ENCODE measurements around the gene DGCR2. TPM values are rescaled to one million over a fixed set of nuclear protein-coding genes. Genes with fewer than 3 reads are reported as not detected.
A peak's percentile ranks its signal among the peaks of the same experiment; 100 is the strongest.
"Not testable (repeated sequence)": the region's sequence is repeated elsewhere in the genome, so short reads cannot be mapped to it uniquely, and the experiment has no call there.

DGCR2 gene
- total RNA-seq, 1 experiment from 2014 or later: 29.3 TPM

- Histone ChIP-seq H3K27ac (peak overlapping the region; percentile 68), H3K4me3 (no peak overlapping the region), H3K36me3 (peaks cover 4% of the 10 kb centered on the region), H3K27me3 (no peaks in the 10 kb centered on the region), H3K4me1 (peaks cover 13% of the 10 kb centered on the region), H3K9me3 (replicated peaks) (no peaks in the 10 kb centered on the region)
- no peak for DNase-seq
Observed at GRCh38 chr22:19097518-19097917, 24.7 kb downstream of the DGCR2 start.

- DNase-seq: no peak
- Histone ChIP-seq H3K27me3 (no peaks in the 10 kb centered on the region), H3K9me3 (replicated peaks) (no peaks in the 10 kb centered on the region), H3K4me1 (peaks cover 13% of the 10 kb centered on the region), H3K4me3 (no peak overlapping the region), H3K36me3 (peaks cover 4% of the 10 kb centered on the region), H3K27ac (no peak overlapping the region)
Observed at GRCh38 chr22:19096555-19096954, 25.7 kb downstream of the DGCR2 start.

- no peak overlapping the region for H3K4me3 ChIP-seq
- H3K9me3 ChIP-seq (replicated peaks): no peaks in the 10 kb centered on the region
- DNase-seq: no peak
- no peaks in the 10 kb centered on the region for H3K27me3 ChIP-seq
- peaks cover 13% of the 10 kb centered on the region for H3K4me1 ChIP-seq
- no peak overlapping the region for H3K27ac ChIP-seq
- H3K36me3 ChIP-seq: peaks cover 4% of the 10 kb centered on the region
Observed at GRCh38 chr22:19094393-19094997, 27.7 kb downstream of the DGCR2 start.

- no peak for DNase-seq
- H3K27me3 ChIP-seq: no peaks in the 10 kb centered on the region
- no peaks in the 10 kb centered on the region for H3K9me3 ChIP-seq (replicated peaks)
- peaks cover 1% of the 10 kb centered on the region; the same call in 1 of the 2 replicates for H3K4me1 ChIP-seq
- H3K36me3 ChIP-seq: peaks cover 4% of the 10 kb centered on the region
- no peak overlapping the region for H3K27ac ChIP-seq
- no peak overlapping the region for H3K4me3 ChIP-seq
Observed at GRCh38 chr22:19092725-19093124, 29.5 kb downstream of the DGCR2 start.

- Histone ChIP-seq H3K36me3 (peaks cover 4% of the 10 kb centered on the region; the same call in 1 of the 2 replicates), H3K4me1 (peaks cover 9% of the 10 kb centered on the region), H3K27ac (no peak overlapping the region), H3K27me3 (no peaks in the 10 kb centered on the region), H3K9me3 (replicated peaks) (no peaks in the 10 kb centered on the region), H3K4me3 (no peak overlapping the region)
- no peak for DNase-seq
Observed at GRCh38 chr22:19090586-19091127, 31.6 kb downstream of the DGCR2 start.

- Histone ChIP-seq H3K27ac (no peak overlapping the region), H3K9me3 (replicated peaks) (no peaks in the 10 kb centered on the region), H3K36me3 (peaks cover 4% of the 10 kb centered on the region; the same call in 1 of the 2 replicates), H3K4me1 (peaks cover 14% of the 10 kb centered on the region), H3K4me3 (no peak overlapping the region), H3K27me3 (no peaks in the 10 kb centered on the region)
- no peak for DNase-seq
Observed at GRCh38 chr22:19090183-19090582, 32.0 kb downstream of the DGCR2 start.

- Histone ChIP-seq H3K4me3 (no peak overlapping the region), H3K27ac (no peak overlapping the region), H3K4me1 (peaks cover 15% of the 10 kb centered on the region), H3K27me3 (no peaks in the 10 kb centered on the region), H3K36me3 (no peaks in the 10 kb centered on the region), H3K9me3 (replicated peaks) (no peaks in the 10 kb centered on the region)
- DNase-seq: no peak
Observed at GRCh38 chr22:19088866-19089595, 33.2 kb downstream of the DGCR2 start.

DNA sequence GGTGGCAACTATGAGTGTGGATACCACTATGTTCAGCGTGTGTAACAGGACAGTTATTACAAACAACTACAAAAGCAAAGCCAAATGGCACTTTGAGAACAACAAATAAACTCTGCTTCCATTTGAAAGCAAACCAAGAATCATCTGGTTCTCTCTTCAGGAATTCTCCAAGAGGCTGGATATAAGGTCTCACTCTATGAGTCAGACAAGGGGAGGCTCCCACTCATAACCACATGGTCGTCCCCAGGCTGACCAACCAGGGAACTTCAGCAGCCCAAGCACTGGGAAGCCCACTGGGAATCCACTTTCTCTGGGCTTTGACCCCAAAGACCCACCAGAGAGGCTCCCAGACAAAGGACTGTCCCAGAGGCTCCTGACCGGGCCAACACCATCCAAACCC is 35.3 kb downstream of the DGCR2 start:
- peaks cover 15% of the 10 kb centered on the region for H3K4me1 ChIP-seq
- DNase-seq: no peak
- H3K27ac ChIP-seq: no peak overlapping the region
- no peaks in the 10 kb centered on the region; the same call in 1 of the 2 replicates for H3K36me3 ChIP-seq
- no peak overlapping the region for H3K4me3 ChIP-seq
- H3K9me3 ChIP-seq (replicated peaks): no peaks in the 10 kb centered on the region
- no peaks in the 10 kb centered on the region for H3K27me3 ChIP-seq

- no peak for DNase-seq
- Histone ChIP-seq H3K9me3 (replicated peaks) (no peaks in the 10 kb centered on the region), H3K4me3 (no peak overlapping the region), H3K36me3 (no peaks in the 10 kb centered on the region; the same call in 1 of the 2 replicates), H3K27me3 (no peaks in the 10 kb centered on the region), H3K27ac (no peak overlapping the region), H3K4me1 (peaks cover 15% of the 10 kb centered on the region)
Observed at GRCh38 chr22:19086417-19086816, 35.8 kb downstream of the DGCR2 start.

DNA sequence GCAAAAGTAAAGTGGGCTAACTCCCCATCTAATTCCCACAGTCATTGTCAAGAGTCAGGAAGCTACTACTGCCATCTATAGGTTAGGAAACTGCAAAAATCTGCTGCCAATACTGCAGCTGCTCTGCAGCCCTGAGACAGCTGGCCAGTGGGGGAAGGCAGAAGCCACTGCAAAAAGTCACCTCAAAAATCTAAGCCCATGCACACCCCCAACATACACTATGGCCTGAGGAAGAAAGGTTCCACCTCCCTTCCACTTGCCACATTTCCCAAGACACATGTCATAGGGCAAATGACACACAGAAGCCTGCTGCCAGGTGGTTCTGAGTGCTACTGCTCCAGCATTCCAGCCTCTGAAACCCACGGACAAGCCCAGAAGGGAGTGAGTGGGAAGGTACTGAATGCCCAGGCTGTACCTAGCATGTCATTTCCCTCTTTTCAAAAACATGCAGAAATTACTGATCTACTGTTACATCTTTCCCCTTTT is 36.9 kb downstream of the DGCR2 start:
- H3K9me3 ChIP-seq (replicated peaks): no peaks in the 10 kb centered on the region
- H3K27me3 ChIP-seq: no peaks in the 10 kb centered on the region
- peak; percentile 51 to 72 for DNase-seq
- peaks cover 15% of the 10 kb centered on the region for H3K4me1 ChIP-seq
- no peaks in the 10 kb centered on the region; the same call in 1 of the 2 replicates for H3K36me3 ChIP-seq
- peak overlapping the region; percentile 4 for H3K27ac ChIP-seq
- H3K4me3 ChIP-seq: no peak overlapping the region

DNA sequence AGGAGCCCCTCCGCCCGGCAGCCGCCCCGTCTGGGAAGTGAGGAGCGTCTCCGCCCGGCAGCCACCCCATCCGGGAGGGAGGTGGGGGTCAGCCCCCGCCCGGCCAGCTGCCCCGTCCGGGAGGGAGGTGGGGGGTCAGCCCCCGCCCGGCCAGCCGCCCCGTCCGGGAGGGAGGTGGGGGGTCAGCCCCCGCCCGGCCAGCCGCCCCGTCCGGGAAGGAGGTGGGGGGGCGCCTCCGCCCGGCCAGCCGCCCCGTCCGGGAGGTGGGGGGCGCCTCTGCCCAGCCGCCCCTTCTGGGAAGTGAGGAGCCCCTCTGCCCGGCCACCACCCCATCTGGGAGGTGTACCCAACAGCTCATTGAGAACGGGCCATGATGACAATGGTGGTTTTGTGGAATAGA is 37.6 kb downstream of the DGCR2 start:
- H3K27me3 ChIP-seq; H3K9me3 ChIP-seq (replicated peaks); H3K36me3 ChIP-seq; H3K4me3 ChIP-seq; DNase-seq; H3K27ac ChIP-seq: not testable (repeated sequence)
- H3K4me1 ChIP-seq: peaks cover 15% of the 10 kb centered on the region

DNA sequence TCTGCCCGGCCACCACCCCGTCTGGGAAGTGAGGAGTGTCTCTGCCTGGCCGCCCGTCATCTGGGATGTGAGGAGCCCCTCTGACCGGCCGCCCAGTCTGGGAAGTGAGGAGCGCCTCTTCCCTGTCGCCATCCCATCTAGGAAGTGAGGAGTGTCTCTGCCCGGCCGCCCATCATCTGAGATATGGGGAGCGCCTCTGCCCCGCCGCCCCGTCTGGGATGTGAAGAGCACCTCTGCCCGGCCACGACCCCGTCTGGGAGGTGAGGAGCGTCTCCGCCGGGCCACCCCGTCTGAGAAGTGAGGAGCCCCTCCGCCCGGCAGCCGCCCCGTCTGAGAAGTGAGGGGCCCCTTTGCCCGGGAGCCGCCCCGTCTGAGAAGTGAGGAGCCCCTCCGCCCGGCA is 38.1 kb downstream of the DGCR2 start:
- not testable (repeated sequence) for H3K4me3 ChIP-seq; H3K27ac ChIP-seq; H3K9me3 ChIP-seq (replicated peaks); H3K27me3 ChIP-seq; H3K36me3 ChIP-seq; DNase-seq
- H3K4me1 ChIP-seq: peaks cover 15% of the 10 kb centered on the region

DNA sequence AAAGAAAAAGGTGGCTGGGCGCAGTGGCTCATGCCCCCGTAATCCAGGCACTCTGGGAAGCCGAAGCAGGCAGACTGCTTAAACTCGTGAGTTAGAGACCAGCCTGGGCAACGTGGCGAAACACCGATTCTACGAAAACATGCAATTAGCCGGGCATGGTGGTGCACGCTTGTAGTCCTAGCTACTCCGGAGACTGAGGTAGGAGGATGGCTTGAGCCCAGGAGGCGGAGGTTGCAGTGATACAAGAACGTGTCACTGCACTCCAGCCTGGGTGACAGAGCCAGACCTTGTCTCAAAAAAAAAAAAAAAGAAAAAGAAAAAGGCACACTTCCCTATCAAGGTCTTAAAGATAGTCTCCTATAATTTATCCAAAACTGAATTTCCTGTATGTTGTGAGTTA is 39.4 kb downstream of the DGCR2 start:
- Histone ChIP-seq H3K27me3 (no peaks in the 10 kb centered on the region), H3K36me3 (peaks cover 3% of the 10 kb centered on the region; the same call in 1 of the 2 replicates), H3K27ac (no peak overlapping the region), H3K9me3 (replicated peaks) (no peaks in the 10 kb centered on the region), H3K4me3 (no peak overlapping the region), H3K4me1 (peaks cover 15% of the 10 kb centered on the region)
- no peak for DNase-seq

- H3K27ac ChIP-seq: no peak overlapping the region
- H3K4me1 ChIP-seq: peaks cover 15% of the 10 kb centered on the region
- H3K9me3 ChIP-seq (replicated peaks): no peaks in the 10 kb centered on the region
- no peak for DNase-seq
- H3K4me3 ChIP-seq: no peak overlapping the region
- peaks cover 3% of the 10 kb centered on the region; the same call in 1 of the 2 replicates for H3K36me3 ChIP-seq
- H3K27me3 ChIP-seq: no peaks in the 10 kb centered on the region
Observed at GRCh38 chr22:19082101-19082500, 40.1 kb downstream of the DGCR2 start.

DNA sequence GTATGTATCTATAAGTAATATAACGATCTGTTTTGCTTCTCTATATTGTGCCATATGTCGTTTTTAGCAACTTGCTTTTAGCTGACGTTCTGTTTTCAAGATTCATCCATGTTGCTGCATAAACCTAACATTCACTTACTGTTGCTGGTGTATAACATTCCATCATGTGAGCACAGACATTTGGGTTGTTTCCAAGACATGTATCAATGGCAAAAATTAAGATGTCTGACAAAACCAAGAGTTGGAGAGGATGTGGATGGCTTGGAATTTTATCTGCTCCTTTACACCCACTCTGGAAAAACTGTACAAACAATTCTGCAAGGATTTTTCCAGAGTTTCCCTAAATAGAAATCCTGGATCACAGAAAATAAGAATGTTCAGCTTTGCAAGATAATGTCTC is 40.9 kb downstream of the DGCR2 start:
- Histone ChIP-seq H3K36me3 (peaks cover 3% of the 10 kb centered on the region; the same call in 1 of the 2 replicates), H3K4me3 (no peak overlapping the region), H3K27ac (no peak overlapping the region), H3K4me1 (peaks cover 11% of the 10 kb centered on the region), H3K27me3 (no peaks in the 10 kb centered on the region), H3K9me3 (replicated peaks) (no peaks in the 10 kb centered on the region)
- DNase-seq: no peak

Measured in SJCRH30 (cell line).